ENCODE data around the gene SSBP1. TPM values are rescaled to one million over a fixed set of nuclear protein-coding genes. Genes with fewer than 3 reads are reported as not detected.

SSBP1 gene
- total RNA-seq, 3 donors from 2014 or later (not counting 1 experiment from before 2014, with no cell fraction given), result 98.7 to 112 (median 106) TPM

DNA sequence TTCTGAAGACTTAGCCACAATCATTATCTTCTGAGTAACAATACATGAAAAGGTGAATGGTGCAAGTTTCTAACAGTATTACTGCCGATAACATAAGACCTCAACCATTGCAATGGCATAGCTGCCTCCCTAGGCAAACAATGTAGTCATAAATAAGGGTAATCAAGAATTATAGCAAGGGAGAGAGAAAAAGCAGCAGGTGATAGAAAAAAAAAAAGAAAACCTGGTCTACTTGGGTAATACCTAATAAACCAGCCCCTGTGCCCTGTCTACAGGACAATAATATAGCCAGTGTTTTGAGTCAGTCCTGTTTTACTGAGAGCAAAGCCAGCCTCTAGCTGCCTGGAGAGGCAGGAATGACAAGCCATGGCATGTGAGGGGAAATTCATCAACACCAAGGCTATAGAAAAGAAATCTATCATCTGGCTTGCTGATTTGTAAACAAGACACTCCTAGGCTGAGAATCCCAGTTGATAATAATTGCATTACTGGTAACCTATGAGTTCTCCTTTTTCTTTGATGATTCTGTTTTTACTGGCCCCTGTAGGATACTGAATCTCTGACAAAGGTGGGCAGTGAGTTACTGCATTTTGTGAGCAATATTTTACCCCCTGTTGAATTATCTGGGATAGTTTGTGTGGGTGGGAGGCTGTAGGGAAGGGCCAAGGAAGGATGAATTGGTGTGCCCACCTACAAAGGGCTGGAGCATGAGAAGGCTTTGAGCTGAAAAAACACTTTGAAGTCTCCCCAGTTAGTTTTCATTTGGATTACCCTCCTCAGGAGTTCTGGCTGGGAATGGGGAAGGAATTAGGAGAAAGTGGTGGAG, 31.7 kb upstream of the SSBP1 start:
- no peaks in the 10 kb centered on the region for H3K9me3 ChIP-seq (ENCODE audit: control insufficient read depth, insufficient read depth, low read length)
- H3K27me3 Mint-ChIP-seq (ENCODE audit: low read depth in 2 of 2), result peaks cover 0 to 5% of the 10 kb centered on the region in 2 donors
- H3K36me3 ChIP-seq (ENCODE audit: control insufficient read depth, insufficient read depth, low read length), result no peaks in the 10 kb centered on the region
- no peak overlapping the region for H3K4me3 Mint-ChIP-seq
- DNase-seq (no peak), ATAC-seq (no peak)
- intact Hi-C loops (cut with micrococcal nuclease), result no loop called here
- H3K27ac ChIP-seq (ENCODE audit: low read length), result no peak overlapping the region
- H3K4me1 Mint-ChIP-seq, result peaks cover 14 to 23% of the 10 kb centered on the region in 2 donors
- no peak overlapping the region for H3K4me3 ChIP-seq (ENCODE audit: low read length)
- H3K36me3 Mint-ChIP-seq, result no peaks in the 10 kb centered on the region
- no CpG with 5 or more reads among the region's 1 CpG for WGBS (ENCODE audit: insufficient coverage)
- H3K27me3 ChIP-seq (ENCODE audit: control insufficient read depth, insufficient read depth, low read length), result no peaks in the 10 kb centered on the region
- no peak overlapping the region for H3K27ac Mint-ChIP-seq
- TF ChIP-seq, protein P1, sequence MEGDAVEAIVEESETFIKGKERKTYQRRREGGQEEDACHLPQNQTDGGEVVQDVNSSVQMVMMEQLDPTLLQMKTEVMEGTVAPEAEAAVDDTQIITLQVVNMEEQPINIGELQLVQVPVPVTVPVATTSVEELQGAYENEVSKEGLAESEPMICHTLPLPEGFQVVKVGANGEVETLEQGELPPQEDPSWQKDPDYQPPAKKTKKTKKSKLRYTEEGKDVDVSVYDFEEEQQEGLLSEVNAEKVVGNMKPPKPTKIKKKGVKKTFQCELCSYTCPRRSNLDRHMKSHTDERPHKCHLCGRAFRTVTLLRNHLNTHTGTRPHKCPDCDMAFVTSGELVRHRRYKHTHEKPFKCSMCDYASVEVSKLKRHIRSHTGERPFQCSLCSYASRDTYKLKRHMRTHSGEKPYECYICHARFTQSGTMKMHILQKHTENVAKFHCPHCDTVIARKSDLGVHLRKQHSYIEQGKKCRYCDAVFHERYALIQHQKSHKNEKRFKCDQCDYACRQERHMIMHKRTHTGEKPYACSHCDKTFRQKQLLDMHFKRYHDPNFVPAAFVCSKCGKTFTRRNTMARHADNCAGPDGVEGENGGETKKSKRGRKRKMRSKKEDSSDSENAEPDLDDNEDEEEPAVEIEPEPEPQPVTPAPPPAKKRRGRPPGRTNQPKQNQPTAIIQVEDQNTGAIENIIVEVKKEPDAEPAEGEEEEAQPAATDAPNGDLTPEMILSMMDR (IDR thresholded peaks at IDR 0.05), result no peak
- H3K9me3 Mint-ChIP-seq, result no peaks in the 10 kb centered on the region
- H3K4me1 ChIP-seq (ENCODE audit: control insufficient read depth, insufficient read depth, low read length), result peaks cover 6% of the 10 kb centered on the region

DNA sequence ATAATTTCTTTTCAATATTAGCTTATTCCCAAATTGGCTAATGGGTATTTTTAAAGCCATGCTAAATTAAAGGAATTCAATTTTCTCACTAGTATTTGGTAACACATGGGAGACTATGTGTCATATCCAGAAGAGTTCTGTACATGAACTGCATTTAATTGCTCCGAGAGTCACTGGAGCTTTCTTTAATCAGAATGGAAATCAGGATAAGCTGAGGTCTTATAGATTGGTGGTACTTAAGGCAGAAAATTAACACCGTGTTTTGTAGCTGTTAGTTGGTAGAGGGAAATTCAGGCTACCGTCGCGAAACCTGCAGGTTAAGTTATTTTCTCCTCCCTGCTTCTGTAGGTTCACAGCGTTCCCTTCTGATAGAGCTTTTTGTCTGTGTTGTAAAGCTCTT, 29.8 kb upstream of the SSBP1 start, which contains the start of gene WEE2:
Gene WEE2 (plus strand): TSS at position 3 of the 400 bp plus-strand sequence. CDS start 406 bp downstream, outside the sequence.
- Mint-ChIP-seq H3K27me3 (ENCODE audit: low read depth in 2 of 2) (peaks cover 0 to 4% of the 10 kb centered on the region in 2 donors), H3K27ac (no peak within 1 kb of the TSS), H3K4me3 (no peak within 1 kb of the TSS), H3K9me3 (no peaks in the 10 kb centered on the region), H3K4me1 (peaks cover 14 to 21% of the 10 kb centered on the region in 2 donors), H3K36me3 (no peaks in the 10 kb centered on the region)
- Histone ChIP-seq H3K4me3 (ENCODE audit: low read length) (no peak within 1 kb of the TSS), H3K4me1 (ENCODE audit: control insufficient read depth, insufficient read depth, low read length) (no peaks in the 10 kb centered on the region), H3K27ac (ENCODE audit: low read length) (no peak within 1 kb of the TSS), H3K36me3 (ENCODE audit: control insufficient read depth, insufficient read depth, low read length) (no peaks in the 10 kb centered on the region), H3K9me3 (ENCODE audit: control insufficient read depth, insufficient read depth, low read length) (no peaks in the 10 kb centered on the region), H3K27me3 (ENCODE audit: control insufficient read depth, insufficient read depth, low read length) (no peaks in the 10 kb centered on the region)
- no peak for DNase-seq
- TF ChIP-seq, protein P1 (IDR thresholded peaks at IDR 0.05), result no peak
- ATAC-seq, result no peak
- intact Hi-C loops (cut with micrococcal nuclease), result no loop called here
- over 99% methylated on average over 6 of the region's 6 CpGs for WGBS (ENCODE audit: insufficient coverage)

DNA sequence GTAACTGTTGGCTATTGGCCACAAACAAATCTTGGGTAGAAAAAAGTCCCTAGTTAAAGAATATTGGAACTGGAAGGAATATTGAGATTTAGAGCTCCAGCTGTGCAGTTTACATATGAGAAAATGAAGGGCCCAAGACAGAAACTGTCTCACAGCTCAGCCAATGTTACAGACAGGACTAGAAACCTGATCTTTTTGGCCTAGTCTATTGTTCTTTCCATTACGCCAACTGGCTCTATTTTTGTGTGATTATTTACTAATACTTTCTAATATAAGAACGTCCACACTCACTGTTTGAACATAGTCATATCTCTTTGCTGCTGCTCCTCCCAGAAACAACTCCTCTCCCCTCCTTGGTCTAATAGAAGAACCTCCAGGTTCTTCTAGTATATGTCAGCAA, 28.8 kb upstream of the SSBP1 start:
- Mint-ChIP-seq H3K36me3 (no peaks in the 10 kb centered on the region), H3K27ac (no peak overlapping the region), H3K4me3 (no peak overlapping the region), H3K27me3 (ENCODE audit: low read depth in 2 of 2) (no peaks in the 10 kb centered on the region), H3K9me3 (no peaks in the 10 kb centered on the region), H3K4me1 (peaks cover 14 to 21% of the 10 kb centered on the region in 2 donors)
- WGBS (ENCODE audit: insufficient coverage), result 100% methylated on average over 2 of the region's 2 CpGs
- Histone ChIP-seq H3K4me3 (ENCODE audit: low read length) (no peak overlapping the region), H3K27ac (ENCODE audit: low read length) (no peak overlapping the region), H3K27me3 (ENCODE audit: control insufficient read depth, insufficient read depth, low read length) (no peaks in the 10 kb centered on the region), H3K36me3 (ENCODE audit: control insufficient read depth, insufficient read depth, low read length) (no peaks in the 10 kb centered on the region), H3K9me3 (ENCODE audit: control insufficient read depth, insufficient read depth, low read length) (no peaks in the 10 kb centered on the region), H3K4me1 (ENCODE audit: control insufficient read depth, insufficient read depth, low read length) (no peaks in the 10 kb centered on the region)
- no peak for ATAC-seq
- TF ChIP-seq, protein P1 (IDR thresholded peaks at IDR 0.05), result no peak
- intact Hi-C loops (cut with micrococcal nuclease), result no loop called here
- no peak for DNase-seq
